GM21717 (cell line): ENCODE results near the gene JSRP1.

Experiments
- ATAC-seq: cut with Tn5 transposase; IDR thresholded peaks from one replicate; pipeline ENCODE4 v1.9.1; 2021; ENCODE audit warnings: mild to moderate bottlenecking, moderate library complexity; ENCODE audit not compliant: unreplicated experiment

Gene JSRP1

DNA sequence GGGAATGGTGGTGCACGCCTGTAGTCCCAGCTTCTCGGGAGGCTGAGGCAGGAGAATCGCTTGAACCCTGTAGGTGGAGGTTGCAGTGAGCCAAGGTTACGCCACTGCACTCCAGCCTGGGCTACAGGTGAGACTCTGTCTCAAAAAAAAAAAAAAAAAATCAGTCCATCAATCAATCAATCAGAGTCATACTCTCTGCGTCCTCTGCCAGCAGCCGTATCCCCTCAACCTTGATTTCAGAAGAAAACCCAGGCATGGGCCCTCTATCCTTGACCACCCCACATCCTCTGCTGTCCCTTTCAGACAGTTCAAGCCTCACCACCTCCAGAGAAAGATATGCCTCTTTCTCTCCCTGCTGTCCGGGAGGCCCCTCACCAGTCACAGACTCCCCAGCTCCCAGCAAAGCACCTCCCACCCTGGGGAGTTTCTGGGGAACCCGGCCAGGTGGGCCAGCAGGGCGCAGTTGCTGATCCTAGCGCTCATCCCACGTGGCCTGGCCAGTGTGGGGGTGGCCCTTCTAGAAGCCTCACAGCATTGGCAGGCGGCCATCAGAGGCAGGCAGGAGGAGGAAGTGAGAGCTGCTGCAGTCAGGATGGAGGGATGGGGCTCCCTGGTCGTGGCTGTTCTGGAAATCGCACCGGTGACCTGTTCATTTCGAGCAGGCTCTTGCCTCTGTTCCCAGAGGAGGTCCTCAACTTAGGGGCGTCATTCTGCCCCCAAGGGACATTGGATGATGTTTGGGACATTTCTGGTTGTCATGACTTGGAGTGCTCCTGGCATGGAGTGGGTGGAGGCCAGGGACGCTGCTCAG lies 10.2 kb upstream of the JSRP1 start:
- ATAC-seq = no peak

DNA sequence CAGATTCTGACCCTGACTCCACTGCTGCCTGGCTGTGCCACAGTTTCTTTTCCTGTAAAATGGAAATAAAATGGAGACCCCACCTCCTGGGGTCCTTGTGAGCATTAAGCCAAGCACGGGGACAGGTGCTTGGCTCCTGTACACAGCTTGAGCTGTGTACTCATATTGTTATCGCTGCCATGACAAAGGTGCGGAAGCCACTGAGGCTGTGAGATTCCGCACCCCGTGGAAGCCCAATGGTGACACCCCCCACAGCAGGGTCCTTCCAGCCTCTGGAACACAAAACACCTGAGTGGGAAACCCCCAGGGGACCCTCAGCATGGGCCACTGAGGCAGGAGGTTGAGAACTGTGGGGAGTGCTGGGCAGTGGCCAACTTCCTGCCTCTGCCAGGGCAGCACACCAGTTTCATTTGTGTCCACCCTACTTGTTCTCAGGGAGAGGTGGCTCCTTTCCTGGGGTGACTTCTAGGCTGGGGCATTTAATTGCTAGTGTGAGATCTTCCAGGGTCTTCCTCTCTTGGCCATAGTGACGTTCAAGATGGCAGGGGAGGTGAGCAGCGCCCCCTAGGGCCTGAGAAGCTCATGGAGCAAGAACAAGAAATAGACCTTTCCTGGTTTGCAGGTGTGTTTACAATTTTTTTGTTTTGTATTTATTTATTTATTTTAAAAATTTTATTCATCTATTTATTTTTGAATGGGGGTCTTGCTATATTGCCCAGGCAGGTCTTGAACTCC lies 5.4 kb upstream of the JSRP1 start:
- ATAC-seq = no peak

DNA sequence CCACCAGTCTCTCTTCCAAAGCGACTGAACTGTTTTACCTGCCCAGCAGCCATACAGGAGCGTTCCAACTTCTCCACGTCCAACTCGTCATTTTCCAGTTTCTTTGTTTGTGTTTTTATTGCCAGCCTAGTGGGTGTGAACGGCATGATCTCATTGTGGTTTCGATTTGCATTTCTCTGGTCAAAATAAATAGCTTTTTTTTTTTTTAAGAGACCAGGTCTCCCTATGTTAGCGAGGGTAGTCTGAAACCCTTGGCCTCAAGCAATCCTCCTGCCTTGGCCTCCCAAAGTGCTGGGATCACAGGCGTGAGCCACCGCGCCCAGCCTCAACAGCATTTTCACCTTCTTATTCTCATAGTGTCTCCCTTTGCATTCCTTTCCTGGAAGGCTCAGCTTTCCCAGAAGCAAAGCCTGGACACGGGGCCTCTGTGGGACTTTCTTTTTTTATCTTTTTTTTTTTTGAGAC lies 4.2 kb upstream of the JSRP1 start:
- no peak for ATAC-seq

DNA sequence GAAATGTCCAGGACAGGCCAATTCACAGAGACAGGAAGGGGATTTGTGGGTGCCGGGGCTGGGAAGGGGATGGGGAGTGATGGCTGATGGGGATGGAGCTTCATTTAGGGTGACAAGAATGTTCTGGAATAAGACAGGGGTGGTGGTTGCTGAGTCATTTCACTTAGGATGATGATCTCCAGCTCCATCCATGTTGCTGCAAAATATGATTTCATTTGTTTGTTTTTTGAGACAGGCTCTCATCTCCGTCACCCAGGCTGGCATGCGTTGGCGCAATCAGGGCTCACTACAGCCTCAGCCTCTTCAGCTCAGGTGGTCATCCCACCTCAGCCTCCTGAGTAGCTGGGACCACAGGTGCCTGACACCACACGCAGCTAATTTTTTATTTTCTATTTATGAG lies 3.1 kb upstream of the JSRP1 start:
- ATAC-seq = no peak

DNA sequence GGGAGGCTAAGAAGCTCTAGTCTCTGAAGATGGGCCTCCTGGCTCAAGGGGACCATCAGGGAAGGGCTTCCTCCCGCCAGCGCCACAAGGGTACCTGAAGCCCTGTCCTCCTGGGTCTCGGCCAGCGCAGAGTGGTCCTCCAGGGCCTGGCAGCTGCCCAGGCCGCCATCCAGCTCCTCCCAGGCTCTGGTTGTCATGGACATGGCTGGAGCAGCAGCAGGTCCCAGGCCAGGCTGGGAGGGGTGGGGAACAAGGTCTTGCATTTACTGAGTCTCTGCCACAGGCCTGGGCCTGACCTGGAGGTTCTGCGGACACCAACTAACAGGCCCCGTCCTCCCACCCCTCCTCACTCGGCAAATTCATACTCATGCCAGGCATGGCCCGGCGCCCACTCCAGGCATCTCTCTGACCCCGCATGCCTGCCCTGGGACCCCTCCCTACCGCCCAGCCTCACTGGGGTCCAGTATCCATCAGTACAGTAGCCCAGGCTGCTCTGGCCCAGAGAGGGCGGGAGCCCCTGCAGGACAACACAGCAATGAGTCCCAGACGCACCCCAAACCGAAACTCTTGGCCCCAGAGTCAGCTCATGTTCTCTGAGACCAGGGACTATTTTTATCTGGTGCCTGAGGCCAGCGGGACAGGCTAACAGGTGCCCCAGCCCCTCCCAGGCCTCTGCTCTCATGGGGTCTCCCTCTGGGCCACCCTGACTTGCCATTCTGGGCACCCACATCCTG lies 938 bp downstream of the JSRP1 start:
- ATAC-seq = no peak

DNA sequence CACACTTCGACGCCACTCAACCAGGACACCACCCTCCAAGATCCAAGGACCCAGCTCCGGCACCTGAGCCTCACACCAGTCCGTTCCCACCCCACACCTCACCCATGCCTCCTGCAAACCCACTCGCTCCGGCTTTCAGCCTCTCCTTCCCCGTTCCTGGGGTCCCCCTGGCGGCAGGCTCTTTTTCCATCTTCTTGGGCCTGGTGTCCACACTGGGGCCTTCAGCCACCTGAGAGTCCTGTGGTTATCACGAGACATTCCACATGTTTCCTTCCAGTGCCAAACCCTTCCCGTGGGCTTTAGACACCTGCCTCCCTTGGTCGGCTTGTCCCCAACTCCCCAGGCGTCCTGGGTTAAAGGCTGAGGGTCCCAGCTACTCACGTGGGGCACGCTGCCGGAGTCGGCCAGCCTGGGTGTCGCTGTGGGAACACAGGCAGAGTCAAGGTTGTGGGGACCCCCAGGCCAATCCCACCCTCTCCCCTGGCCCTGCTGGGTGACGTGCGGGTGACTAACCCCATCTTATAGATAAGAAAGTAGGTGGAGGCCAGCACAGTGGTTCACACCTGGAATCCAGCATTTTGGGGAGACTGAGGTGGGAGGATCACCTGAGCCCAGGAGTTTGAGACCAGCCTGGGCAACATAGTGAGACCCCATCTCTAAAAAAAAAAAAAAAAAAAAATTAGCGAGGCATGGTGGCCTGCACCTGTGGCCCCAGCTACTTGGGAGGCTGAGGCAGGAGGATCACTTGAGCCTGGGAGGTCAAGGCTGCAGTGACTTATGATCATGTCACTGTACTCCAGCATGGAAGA lies 1.9 kb downstream of the JSRP1 start:
- no peak for ATAC-seq

DNA sequence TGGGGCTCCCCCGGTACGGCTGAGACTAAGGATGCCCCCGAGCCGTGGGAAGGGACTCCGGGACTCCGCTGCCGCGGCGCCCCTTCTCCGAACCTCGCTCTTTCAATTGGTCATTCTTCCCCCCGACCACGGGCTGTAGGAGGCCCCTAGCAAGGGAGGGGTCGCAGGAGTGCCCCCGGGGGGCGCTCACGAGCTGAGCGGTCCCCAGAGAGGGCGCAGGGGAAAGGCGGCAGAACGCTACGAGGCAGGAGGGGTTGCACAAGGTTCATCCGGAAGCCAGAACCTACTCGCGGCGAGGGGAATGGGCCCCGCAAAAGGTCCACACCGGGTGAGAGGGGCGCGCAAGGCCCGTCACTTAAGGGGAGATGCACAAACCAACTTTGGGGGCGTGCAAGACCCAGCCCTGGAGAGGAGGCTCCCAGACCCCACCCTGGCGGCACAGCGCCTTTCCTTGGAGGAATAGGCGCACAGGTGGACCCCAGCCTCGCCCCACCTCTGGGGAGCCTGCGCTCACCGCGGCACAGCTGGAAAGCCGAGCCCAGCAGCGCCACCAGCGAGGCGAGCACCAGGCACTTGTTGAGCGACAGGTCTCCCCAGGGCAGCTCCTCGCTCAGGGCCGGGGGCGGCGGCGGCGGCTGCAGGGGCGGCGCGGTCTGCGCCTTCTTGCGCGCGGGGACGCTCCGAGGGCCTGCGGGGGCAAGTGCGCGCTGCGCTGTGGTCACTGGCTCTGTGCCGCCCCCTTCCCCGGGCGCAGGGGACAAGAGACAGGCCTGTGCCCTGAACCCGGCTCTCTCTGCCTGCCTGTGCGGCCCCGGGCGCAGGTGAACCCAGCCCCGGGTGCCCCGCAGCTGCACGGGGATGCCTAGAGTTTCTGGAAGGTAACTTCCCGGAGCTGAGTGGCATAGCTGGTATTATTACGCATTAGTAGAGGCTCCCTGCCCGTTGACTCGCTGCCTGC lies 2.8 kb downstream of the JSRP1 start:
- no peak for ATAC-seq

DNA sequence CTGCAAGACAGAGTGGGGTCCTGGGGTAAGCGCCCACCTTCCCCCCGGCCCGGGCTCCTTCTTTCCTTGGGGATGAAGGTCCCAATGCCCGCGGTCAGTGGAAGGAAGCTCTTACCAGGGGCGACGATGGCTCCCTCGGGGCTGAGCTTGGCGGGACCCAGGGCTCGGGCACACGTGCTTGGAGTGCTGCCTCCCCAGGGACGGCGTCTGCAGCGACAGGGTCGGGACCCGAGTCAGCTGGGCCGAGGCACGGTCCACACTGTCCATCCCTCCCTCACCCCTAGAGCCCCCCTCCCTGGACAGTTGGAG lies 3.5 kb downstream of the JSRP1 start:
- ATAC-seq = no peak

DNA sequence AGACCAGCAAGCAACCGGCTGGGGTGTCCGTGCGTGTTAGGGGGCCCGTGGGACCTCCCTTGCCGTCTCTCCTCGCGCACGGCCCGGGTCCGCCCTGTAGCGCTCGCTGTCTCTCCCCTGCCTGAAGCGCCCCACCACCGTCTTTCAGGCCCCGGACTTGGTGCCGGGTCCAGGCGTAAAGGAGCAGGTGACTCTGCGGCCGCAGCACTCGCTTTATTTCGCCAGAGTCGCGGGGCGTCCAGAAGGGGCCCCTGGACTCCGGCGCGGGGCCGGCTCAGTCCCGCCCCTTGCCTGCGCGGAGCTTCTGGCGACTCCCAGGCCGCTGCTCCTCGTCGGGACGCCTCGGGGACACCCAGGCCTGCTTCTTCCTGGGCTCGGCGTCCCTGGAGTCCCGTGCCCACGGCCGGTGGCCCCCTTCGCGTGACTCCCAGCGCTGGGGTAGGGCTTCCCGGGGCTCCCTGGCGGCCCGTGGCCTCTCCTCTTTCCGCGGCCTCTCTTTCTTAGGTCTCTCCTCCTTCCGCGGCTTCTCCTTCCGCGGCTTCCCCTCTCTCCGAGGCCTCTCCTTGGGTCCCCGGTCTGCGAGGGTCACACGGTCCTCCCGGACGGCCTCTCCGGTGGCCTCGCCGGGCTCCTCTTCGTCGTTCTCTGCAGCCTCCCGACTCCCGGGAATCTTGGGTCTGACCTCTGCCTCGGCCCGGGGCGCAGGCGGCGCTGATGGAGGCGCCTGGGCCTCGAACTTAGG lies 4.0 kb downstream of the JSRP1 start:
- no peak for ATAC-seq

DNA sequence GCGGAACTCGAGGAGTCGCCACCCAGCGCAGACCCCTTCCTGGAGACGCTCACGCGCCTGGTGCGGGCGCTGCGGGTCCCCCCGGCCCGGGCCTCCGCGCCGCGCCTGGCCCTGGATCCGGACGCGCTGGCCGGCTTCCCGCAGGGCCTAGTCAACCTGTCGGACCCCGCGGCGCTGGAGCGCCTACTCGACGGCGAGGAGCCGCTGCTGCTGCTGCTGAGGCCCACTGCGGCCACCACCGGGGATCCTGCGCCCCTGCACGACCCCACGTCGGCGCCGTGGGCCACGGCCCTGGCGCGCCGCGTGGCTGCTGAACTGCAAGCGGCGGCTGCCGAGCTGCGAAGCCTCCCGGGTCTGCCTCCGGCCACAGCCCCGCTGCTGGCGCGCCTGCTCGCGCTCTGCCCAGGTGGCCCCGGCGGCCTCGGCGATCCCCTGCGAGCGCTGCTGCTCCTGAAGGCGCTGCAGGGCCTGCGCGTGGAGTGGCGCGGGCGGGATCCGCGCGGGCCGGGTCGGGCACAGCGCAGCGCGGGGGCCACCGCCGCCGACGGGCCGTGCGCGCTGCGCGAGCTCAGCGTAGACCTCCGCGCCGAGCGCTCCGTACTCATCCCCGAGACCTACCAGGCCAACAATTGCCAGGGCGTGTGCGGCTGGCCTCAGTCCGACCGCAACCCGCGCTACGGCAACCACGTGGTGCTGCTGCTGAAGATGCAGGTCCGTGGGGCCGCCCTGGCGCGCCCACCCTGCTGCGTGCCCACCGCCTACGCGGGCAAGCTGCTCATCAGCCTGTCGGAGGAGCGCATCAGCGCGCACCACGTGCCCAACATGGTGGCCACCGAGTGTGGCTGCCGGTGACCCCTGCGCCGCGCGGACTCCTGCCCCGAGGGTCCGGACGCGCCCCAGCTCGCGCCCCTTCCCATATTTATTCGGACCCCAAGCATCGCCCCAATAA lies 4.8 kb downstream of the JSRP1 start:
- ATAC-seq = no peak

DNA sequence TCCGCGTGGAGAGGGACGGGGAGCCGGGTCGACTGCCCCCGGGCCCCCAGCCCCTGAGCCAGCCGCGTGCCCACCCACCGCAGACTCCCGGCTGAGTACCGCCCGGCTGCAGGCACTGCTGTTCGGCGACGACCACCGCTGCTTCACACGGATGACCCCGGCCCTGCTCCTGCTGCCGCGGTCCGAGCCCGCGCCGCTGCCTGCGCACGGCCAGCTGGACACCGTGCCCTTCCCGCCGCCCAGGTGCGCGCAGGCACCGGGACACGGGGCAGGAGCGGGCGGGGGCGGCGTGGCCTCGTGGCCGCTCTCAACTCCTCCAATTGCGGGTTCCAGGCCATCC lies 5.5 kb downstream of the JSRP1 start:
- no peak for ATAC-seq

DNA sequence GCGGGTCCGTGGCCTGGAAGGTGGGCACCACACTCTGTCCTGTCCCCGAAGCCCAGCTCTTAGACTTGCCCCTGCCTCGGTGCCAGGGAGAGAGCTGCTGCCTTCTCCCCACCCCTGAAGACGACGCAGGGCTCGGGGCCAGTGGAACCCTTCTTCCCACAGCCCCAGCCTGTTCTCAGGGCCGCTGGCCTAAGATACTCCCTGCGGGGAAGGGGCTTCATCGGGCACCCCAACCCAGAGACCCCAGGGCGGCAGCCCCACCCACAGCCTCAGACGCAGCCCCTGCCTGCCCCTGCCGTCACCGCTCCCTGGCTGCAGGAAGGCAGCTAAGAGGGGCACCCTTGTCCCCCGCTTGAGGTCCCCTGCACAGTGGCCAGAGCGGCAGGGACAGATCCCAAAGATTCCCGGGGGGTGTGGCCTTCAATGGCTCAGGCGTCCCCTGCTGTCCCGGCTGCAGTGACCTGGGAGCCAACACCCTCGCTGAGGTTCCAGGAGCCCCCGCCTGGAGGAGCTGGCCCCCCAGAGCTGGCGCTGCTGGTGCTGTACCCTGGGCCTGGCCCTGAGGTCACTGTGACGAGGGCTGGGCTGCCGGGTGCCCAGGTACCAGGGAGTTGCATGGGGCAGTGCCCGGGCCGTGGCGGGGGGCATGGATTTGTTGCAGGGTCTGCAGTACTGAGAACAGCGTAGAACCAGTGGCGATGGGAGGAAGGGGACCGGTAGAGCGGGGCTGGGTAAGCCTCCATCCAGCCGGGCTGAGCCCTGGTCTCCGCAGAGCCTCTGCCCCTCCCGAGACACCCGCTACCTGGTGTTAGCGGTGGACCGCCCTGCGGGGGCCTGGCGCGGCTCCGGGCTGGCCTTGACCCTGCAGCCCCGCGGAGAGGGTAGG lies 6.1 kb downstream of the JSRP1 start:
- no peak for ATAC-seq

DNA sequence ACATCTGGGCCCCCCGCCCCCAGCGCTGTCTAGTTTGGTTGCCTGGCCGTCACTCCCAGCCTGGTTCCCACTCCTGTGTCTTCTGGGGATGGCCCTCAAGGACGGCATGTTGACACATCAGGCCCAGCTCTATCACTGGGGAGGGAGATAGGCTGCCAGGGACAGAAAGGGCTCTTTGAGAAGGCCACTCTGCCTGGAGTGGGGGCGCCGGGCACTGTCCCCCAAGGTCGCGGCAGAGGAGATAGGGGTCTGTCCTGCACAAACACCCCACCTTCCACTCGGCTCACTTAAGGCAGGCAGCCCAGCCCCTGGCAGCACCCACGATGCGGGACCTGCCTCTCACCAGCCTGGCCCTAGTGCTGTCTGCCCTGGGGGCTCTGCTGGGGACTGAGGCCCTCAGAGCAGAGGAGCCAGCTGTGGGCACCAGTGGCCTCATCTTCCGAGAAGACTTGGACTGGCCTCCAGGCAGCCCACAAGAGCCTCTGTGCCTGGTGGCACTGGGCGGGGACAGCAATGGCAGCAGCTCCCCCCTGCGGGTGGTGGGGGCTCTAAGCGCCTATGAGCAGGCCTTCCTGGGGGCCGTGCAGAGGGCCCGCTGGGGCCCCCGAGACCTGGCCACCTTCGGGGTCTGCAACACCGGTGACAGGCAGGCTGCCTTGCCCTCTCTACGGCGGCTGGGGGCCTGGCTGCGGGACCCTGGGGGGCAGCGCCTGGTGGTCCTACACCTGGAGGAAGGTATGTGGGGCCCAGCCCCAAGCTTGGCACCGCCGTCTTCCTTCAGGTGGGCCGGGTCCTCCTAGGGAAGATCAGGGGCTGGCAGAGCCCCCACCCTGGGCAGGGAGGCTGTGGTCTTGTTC lies 7.0 kb downstream of the JSRP1 start, which contains the start of gene AMH:
Gene AMH (plus strand): TSS at position 314 of the 857 bp plus-strand sequence. CDS start 10 bp downstream, at position 324.
- no peak for ATAC-seq

DNA sequence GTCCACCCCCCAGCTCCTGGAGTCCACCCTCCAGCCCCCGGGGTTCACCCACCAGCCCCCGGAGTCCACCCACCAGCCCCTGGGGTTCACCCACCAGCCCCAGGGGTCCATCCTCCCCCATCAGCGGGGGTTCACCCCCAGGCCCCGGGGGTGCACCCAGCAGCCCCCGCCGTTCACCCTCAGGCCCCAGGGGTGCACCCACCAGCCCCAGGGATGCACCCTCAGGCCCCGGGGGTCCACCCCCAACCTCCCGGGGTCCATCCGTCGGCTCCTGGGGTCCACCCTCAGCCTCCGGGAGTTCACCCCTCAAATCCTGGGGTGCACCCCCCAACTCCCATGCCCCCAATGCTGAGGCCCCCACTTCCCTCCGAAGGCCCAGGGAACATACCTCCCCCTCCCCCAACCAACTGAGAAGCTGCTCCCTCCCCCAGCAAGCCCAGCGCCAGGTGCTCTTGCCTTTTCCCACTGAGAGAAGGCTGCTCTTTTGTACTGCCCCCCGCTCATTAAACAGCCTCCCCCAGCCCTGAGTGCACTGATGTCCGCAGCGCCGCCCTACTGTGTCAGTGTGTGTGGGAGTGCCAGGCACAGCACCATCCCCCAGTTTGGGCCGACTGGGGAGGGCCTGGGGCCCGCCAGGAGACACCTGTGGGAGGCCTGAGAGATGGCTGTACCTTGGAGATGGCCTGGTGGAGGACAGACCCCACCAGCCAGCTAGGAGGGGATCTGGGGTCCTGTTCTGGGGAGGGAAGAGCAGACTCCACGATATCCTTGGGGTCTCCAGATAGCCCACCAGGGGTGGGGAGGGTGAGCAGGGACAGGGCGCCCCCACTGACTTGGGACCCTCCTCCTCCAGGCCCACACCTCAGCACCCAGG lies 7.8 kb downstream of the JSRP1 start:
- ATAC-seq = no peak

DNA sequence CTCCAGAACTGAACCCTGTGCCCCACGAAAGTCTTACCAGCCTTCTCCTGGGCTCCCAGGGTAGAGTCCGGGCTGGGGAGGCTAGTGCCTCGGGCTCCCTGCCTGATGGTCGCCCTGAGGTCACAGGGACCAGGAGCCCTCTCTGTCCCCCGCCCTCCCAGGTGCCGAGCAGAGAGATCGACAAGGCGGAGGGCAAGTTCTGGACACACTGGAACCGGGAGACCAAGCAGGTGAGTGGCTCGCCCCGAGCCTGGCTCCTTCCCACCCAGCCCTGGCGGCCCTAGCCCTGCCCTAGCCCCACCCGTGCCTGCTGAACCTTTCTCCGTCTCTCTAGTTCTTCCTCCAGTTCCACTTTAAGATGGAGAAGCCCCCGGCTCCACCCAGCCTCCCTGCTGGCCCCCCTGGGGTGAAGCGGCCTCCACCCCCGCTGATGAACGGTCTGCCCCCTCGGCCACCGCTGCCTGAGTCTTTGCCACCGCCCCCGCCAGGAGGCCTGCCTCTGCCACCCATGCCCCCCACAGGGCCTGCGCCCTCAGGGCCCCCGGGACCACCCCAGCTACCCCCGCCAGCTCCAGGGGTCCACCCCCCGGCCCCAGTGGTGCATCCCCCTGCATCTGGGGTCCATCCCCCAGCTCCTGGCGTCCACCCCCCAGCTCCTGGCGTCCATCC lies 8.7 kb downstream of the JSRP1 start:
- no peak for ATAC-seq
